HG03025 (cell line): ENCODE measurements around the gene NCAPD2.
"Not testable (repeated sequence)": the region's sequence is repeated elsewhere in the genome, so short reads cannot be mapped to it uniquely, and the experiment has no call there.

Experiments
- ATAC-seq: cut with Tn5 transposase; IDR thresholded peaks from one replicate; pipeline ENCODE4 v1.9.1; 2021; ENCODE audit warnings: mild to moderate bottlenecking, moderate library complexity; ENCODE audit not compliant: unreplicated experiment, low FRiP score

NCAPD2 gene

DNA sequence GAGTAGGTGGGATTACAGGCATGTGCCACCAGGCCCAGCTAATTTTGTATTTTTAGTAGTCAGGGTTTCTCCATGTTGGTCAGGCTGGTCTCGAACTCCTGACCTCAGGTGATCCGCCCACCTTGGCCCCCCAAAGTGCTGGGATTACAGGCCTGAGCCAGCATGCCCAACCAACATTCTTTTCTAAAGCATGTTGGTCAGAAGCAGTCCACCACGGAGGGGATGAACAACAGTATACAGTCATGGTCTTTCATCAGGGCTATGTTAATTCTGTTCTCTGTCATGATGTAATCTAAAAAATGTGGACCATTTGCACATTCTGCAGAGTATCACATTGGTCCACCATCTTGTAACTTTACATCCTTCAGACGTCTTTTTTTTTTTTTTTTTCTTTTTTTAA lies 4.5 kb upstream of the NCAPD2 start:
- ATAC-seq = no peak

DNA sequence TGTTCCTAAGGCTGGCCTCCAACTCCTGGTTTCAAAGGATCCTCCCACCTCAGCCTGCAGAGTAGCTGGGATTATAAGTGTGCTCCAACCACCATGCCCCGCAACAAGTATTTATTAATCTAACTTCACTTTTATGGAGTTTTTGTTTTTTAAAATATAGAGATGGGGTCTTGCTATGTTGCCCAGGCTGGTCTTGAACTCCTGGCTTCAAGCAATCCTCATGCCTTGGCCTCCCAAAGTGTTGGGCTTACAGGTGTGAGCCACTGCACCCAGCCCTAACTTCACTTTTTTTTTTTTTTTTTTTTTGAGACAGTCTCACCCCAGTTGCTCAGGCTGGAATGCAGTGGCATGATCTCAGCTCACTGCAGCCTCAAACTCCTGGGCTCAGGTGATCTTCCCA lies 3.2 kb upstream of the NCAPD2 start:
- ATAC-seq = not testable (repeated sequence)

DNA sequence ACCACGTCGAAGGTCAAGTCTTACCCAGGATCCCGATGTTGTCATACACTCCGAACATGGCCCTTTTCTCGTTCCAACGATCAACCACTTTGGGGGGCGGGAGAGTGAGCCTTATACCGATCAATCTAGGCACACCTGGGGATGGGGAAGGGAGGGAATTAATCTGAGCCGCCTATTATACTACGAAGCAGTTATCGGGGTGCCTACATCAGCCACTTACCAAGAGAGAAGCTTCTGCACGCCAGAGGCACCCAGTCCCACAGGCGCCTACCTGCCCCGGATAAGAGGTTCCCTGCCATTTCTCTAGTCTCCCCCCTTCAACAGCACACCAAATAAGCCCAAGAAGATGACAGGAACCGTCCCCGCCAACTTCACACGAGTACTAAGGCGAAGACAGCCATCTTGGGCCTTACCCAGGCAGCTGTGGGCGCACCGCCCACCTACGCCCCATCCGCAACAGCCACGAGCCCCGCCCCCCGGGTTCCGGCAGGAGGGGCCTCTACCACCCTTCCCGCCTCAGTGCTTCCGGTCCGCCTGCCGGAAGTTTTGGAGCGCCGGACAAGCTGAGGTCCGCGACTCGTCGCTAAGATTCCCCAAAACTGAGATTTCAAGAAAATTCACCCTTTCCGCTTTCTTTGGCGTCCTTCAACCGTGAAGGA lies 935 bp upstream of the NCAPD2 start, which contains the start of gene MRPL51:
Gene MRPL51 (minus strand): TSS at position 425 of the 659 bp plus-strand sequence. CDS start 126 bp downstream, at position 299.
- peak; percentile 67 for ATAC-seq

DNA sequence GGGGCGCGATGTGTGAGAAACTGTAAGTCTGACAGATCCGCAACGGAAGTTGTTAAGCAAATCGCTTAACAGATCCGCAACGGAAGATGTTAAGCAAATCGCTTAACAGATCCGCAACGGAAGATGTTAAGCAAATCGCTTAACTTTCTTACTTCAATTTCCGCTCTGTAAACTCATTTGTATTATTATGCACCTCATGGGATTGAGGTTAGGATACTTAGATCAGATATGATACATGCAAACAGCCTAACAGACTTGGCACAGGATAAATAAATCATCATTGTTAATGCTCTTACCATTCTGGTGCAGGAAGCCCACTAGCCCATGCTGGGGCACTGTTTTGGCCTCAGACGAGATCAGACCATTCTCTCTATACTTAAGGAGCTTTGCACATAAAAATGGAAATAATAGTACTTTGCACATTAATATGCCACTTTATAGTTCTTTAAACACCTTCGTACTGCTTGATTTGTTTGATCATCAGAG lies 399 bp downstream of the NCAPD2 start:
- ATAC-seq = peak; percentile 19

DNA sequence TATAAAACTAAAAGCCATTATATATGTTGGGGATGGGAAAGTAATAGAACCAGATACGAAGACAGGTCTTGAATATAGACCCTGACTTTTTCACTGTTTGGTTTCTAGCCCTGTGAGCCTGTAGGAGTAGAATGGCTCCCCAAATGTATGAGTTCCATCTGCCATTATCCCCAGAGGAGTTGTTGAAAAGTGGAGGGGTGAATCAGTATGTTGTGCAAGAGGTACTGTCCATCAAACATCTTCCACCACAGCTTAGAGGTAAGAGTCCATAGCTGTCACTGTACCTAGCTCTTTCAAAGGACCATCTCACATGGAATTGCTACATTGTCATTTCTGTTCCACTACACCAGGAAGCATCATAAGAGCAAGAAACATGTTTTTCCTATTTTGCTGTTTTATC lies 1.1 kb downstream of the NCAPD2 start:
- ATAC-seq = no peak

DNA sequence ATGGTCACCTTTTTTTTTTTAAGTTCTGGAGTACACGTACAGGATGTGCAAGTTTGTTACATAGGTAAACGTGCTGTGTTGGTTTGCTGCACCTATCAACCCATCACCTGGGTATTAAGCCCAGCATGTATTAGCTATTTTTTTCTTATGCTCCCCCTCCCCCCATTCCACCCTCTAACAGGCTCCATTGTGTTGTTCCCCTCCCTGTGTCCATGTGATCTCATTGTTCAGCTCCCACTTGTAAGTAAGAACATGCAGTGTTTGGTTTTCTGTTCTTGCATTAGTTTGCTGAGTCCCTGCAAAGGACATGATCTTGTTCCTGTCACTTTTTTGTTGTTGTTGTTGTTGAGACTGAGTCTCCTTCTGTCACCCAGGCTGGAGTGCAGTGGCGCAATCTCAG lies 3.4 kb downstream of the NCAPD2 start:
- ATAC-seq = not testable (repeated sequence)

DNA sequence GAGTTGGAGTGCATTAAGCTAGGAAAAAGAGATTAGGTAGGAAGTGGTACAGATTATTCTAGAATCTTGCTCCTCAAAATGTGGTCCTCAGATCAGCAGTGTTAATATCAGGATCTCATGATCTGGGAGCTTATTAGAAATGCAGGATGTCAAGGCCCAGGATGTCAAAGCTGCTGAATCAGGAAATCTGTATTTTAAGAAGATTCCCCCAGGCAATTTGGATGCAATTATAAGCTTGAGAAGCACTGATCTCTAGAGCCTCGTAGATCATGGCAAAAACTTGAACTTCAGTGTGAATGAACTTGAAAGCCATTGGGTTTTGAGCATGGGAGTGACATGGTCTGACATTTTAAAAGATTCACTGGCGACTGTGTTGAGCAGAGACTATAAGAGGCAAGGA lies 6.6 kb downstream of the NCAPD2 start:
- ATAC-seq = no peak

DNA sequence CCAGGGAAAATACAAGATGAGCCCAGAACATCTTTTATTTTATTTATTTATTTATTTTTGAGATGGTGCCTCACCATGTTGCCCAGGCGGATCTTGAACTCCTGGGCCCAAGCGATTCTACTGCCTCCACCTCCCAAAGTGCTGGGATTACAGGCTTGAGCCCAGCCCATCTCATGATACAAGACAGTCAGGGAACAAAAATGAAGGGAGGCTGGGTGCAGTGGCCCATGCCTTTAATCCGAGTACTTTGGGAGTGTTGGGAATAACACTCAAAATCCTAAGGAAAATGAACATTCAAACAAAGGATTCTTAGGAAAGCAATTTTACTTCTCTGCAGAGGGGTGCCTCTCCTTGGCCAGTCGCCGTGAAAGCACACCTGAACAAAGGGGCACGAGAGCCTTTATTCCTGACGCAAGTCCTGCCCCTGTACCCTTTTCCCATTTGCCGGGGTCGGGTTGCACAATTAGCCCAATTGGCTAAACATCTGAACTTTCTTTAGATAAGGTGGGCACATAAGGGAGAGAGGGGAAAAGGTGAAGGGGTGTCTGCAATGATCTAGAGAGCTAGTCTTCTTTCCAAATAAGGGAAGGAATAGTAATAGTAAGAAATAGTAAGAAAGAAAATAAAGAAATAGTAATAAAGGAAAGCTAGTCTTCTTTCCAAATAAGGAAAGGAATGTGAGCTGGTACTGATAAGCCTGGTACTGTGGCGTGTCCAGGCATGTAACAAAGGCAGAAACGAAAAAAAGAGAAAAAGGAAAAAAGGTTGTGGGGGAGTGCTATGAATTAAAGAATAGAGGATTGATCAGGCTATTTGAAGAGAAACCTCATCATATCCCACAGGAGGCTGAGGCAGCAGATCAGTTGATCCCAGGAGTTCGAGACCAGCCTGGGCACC lies 13.4 kb downstream of the NCAPD2 start:
- no peak for ATAC-seq

DNA sequence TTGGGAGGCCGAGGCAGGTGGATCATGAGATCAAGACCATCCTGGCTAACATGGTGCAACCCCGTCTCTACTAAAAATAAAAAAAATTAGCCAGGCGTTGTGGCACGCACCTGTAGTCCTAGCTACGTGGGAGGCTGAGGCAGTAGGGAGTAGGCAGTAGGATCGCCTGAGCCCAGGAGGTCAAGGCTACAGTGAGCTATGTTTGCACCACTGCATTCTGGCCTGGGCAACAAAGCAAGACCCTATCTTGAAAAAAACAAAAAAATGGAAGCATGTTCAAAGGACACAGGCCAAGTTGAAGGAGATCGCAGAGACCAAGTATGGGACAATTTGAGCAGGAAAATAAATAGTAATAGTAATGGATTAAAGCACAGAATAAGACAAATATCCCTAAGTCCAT lies 14.2 kb downstream of the NCAPD2 start:
- ATAC-seq = no peak

DNA sequence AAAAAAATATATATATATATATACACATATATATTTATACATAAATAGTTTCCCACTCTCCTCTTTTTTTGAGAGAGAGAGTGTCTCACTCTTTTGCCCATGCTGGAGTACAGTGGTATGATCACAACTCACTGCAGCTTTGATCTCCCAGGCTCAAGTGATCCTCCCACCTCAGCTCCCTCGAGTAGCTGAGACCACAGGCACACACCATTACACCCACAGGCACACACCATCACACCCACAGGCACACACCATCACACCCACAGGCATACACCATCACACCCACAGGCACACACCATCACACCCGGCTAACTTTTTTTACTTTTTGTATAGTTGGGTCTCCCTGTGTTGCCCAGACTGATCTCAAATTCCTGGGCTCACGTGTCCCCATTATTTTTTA lies 26.3 kb downstream of the NCAPD2 start:
- ATAC-seq = no peak

DNA sequence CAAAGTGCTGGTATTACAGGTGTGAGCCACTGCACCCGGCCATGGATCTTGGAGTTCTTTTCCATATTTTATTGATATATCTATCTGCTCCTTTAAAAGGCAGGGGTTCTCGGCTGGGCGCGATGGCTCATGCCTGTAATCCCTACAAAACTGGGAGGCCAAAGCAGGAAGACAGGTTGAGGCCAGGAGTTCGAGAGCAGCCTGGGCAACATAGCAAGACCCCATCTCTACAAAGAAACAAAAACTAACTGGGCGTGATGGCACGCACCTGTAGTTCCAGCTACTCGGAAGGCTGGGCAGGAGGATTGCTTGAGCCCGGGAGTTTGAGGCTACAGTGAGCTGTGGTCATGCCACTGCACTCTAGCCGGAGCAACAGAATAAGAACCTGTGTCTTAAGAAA lies 28.3 kb downstream of the NCAPD2 start:
- no peak for ATAC-seq

DNA sequence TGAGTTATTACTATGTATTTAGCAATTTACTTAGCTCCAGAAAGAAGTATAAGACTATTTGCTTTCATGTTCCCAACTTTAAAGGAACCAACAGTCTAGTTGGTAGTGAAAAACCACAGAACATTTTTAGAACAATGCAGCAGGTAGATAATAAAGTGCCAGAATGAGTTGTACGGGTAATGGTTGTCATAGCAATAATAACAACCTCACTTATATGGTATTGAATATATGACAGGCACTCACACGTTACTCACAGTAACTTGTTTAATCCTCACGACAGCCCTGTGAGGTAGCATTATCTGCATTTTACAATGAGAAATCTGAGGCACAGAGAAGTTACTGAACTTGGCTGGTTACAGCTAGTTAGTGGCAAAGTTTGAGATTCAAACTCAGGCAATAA lies 29.8 kb downstream of the NCAPD2 start:
- no peak for ATAC-seq

DNA sequence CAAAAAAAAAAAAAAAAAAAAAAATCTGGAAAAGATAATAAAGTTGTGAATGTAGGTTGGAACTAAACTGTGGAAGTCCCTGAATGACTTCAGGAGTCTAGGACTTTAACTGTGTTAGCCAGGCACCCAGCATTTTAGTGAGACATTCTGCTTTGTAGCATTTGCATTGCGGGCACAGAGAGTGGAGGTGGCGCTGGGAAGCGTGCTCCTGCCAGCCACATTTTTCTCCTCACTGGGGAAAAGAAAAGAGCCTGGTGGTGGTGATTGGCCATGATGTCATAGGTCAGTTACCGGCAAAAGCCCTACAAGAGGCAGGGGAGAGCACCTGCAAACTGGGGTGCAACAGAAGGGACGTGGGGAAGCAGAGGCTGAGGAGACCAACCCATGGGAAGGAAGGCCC lies 30.7 kb downstream of the NCAPD2 start:
- no peak for ATAC-seq

DNA sequence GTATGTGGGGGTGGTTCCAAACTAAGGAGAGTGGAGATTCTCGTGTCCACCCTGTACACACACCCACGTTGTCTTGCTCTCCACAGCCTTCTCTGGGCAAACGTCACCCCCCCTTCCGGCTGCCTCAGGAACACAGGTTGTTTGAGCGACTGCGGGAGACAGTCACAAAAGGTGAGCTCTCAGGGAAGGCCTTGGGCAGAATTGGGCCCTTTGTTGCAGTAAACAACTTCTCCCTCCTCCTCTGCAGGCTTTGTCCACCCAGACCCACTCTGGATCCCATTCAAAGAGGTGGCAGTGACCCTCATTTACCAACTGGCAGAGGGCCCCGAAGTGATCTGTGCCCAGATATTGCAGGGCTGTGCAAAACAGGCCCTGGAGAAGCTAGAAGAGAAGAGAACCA lies 32.3 kb downstream of the NCAPD2 start:
- no peak for ATAC-seq

DNA sequence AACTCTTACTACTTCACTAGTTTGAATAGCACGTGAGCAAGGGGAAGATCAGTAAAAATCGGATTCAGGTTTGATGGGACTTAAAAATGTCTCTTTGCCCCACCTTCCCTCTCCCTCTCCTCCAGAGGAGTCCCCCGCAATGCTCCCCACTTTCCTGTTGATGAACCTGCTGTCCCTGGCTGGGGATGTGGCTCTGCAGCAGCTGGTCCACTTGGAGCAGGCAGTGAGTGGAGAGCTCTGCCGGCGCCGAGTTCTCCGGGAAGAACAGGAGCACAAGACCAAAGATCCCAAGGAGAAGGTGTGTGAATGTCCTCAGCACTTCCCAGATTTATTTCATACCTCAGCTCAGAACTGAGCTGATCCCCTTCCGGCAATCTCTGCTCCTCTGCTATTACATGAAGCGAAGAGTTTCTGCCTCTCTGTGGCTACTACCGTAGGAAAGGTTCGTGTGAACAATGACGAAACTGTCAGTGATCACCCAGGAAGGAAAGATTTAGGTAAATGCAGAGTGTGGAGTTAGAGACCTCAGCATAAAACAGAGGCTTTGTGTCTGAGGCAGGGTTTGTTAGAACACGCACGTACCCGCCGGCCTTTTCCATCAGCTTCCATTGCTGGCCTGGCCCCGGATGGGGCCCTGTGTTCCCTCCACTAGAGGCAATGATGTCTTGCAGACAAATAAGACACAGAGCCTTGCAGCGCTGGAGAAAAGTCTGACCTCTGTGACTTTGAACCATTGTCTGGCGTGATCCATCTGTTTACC lies 33.0 kb downstream of the NCAPD2 start:
- no peak for ATAC-seq

DNA sequence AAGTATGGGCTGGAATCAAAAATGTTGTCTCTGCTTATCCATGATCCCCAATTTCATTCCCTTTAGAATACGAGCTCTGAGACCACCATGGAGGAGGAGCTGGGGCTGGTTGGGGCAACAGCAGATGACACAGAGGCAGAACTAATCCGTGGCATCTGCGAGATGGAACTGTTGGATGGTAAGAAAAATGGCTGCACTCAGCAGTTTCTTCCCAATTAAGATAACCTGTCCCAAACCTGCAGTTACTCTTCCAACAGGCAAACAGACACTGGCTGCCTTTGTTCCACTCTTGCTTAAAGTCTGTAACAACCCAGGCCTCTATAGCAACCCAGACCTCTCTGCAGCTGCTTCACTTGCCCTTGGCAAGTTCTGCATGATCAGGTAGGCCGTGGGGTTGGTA lies 33.8 kb downstream of the NCAPD2 start:
- no peak for ATAC-seq

DNA sequence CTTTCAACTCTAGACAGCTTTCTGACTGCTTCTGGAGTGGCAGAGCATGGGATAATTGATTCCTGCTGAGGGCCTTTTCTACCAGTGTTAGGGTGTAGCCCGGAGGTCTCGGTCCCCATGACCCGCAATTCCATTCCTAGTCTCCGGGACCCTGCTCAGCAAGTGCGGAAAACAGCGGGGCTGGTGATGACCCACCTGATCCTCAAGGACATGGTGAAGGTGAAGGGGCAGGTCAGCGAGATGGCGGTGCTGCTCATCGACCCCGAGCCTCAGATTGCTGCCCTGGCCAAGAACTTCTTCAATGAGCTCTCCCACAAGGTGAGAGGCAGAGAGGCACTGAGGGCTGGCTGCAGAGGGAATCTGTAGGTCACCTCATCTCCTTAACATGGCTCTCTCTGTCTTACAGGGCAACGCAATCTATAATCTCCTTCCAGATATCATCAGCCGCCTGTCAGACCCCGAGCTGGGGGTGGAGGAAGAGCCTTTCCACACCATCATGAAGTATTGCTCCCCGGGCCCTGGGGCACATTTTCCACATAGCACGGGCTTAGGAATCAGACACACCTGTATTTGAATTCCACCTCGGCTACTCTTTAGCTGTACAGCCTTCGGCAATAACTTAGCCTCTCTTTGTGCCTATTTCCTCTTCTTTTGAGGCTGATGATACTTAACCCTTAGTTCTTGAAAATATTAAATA lies 34.8 kb downstream of the NCAPD2 start:
- no peak for ATAC-seq

DNA sequence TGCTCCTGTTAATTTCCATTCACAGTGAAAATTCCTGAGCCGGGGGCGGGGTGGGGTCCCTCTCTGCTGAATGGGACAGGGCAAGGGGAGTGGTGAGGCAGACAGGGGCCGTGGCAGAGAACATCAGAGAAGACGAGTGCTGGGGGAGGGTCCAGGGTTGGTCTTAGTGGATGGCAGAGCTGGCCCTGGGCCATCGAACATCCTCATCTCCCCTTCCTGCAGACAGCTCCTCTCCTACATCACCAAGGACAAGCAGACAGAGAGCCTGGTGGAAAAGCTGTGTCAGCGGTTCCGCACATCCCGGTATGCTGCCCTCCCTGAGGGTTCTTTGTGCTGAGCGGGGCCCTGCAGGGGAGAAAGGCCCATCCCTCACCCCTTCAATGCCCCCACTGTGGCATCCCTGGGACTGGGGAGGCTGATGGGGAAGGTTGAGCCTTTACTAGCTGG lies 35.4 kb downstream of the NCAPD2 start:
- no peak for ATAC-seq

DNA sequence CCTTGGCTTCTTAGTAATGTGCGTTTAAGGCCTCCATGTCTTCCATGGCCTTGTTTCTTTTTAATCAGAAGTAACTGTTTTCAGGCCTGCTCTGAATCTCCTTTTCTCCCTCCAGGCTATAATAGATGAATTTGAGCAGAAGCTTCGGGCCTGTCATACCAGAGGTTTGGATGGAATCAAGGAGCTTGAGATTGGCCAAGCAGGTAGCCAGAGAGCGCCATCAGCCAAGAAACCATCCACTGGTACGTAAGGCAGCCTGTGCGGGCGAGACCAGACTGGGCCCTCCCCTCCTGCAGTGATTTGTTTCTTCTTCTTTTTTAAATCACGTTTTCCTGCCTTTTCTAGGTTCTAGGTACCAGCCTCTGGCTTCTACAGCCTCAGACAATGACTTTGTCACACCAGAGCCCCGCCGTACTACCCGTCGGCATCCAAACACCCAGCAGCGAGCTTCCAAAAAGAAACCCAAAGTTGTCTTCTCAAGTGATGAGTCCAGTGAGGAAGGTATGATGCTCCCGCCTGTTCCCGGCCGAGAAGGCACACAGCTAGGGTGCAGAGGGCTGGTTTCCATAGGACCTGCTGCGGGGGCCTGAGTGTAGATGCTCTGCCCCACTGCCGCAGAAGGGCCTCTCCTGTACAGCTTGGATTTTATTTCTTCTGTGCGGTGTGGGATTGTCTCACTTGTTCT lies 36.8 kb downstream of the NCAPD2 start:
- no peak for ATAC-seq
